Rectal smooth muscle tissue (tissue), 1 donor: ENCODE measurements around the gene FBXO44.

Source experiments
- H3K27ac ChIP-seq: one replicate; pipeline ENCODE4 v1.7.0; 2013; ENCODE audit warnings: low read depth, low read length, inconsistent platforms
- H3K27me3 ChIP-seq: one replicate; pipeline ENCODE4 v1.7.0; 2013; ENCODE audit warnings: low read length; ENCODE audit not compliant: control insufficient read depth, insufficient read depth
- H3K36me3 ChIP-seq: one replicate; pipeline ENCODE4 v1.7.0; 2013; ENCODE audit warnings: low read length; ENCODE audit not compliant: control insufficient read depth, insufficient read depth
- H3K4me1 ChIP-seq: one replicate; pipeline ENCODE4 v1.7.0; 2013; ENCODE audit warnings: low read length; ENCODE audit not compliant: control insufficient read depth, insufficient read depth
- H3K4me3 ChIP-seq: one replicate; pipeline ENCODE4 v1.7.0; 2013; ENCODE audit warnings: low read length
- H3K9ac ChIP-seq: one replicate; pipeline ENCODE4 v1.7.0; 2013; ENCODE audit warnings: low read length

The FBXO44 gene

DNA sequence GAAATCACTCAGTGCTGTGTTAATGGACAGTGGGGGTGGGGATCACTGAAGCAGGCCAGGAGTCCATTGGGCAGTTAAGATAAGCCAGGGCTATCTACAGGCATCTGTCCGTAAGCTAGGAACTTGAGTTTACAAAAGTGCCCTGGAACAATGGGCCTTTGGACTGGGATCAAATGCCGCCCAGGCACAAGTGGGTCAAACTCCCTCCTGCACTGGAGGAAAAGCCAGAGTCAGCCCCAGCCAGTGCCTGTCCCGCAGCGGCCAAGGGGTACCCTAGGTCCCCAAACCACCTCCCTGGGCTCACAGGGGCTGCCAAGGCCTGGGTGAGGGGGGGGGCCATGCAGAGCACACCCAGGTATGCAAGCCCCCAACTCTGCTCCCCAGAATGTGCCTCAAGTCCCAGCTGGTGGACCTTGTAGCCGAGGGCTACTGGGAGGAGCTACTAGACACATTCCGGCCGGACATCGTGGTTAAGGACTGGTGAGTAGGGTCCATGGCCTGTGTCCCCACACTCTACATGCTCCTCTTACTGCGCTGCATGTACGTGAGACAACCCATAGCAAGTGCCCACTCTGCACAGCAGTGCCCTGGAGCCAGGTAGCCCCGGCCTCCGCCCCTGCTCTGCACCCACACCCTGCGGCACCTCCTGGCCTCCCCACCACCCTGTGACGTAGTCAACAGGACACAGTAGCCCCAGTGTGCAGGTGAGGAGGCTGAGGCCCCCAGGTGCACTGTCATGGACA is 17.0 kb downstream of the FBXO44 start:
- Histone ChIP-seq H3K4me1 (no peaks in the 10 kb centered on the region), H3K27ac (no peak overlapping the region), H3K4me3 (no peak overlapping the region), H3K9ac (no peak overlapping the region), H3K36me3 (peaks cover 8% of the 10 kb centered on the region), H3K27me3 (no peaks in the 10 kb centered on the region)

DNA sequence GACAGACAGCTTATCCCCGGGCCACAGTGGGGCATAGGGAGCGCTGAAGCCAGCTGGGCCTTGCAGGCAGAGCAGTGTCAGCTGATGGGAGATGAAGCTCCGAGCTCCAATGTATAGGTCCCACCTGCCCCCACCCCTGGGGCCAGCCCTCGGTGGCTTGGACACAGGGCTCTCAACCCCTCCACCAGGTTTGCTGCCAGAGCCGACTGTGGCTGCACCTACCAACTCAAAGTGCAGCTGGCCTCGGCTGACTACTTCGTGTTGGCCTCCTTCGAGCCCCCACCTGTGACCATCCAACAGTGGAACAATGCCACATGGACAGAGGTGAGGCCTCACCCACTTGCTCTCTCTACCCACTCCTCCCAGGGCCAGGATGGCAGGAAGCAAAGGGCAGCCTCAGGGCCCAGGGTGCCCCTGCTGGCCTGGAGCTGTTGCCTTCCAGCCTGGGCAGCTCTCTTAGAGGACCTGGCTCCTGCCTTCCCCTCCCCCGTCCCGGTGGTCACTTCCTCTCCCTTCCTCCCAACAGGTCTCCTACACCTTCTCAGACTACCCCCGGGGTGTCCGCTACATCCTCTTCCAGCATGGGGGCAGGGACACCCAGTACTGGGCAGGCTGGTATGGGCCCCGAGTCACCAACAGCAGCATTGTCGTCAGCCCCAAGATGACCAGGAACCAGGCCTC is 18.6 kb downstream of the FBXO44 start:
- Histone ChIP-seq H3K36me3 (peaks cover 8% of the 10 kb centered on the region), H3K27ac (no peak overlapping the region), H3K27me3 (no peaks in the 10 kb centered on the region), H3K4me1 (no peaks in the 10 kb centered on the region), H3K9ac (no peak overlapping the region), H3K4me3 (no peak overlapping the region)

DNA sequence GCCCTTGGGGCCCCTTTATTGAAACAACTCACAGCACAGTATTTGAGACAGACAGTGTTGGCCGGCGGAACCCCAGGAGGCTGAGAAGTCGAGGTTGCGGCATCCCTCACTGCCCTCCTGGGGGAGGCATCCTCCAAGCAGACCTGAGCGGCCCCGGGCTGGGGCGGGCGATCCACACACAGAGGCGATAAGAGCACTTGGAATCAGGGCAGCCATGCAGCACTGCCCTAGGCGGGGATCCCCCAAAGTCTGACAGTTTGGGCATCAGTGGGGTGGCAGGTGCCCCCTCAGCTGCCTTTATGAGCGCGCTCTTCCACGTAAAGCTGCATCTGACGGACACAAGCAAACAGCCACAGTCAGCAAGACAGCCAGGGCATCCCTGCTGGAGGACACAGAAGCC is 19.8 kb downstream of the FBXO44 start:
- Histone ChIP-seq H3K4me1 (no peaks in the 10 kb centered on the region), H3K27me3 (no peaks in the 10 kb centered on the region), H3K27ac (no peak overlapping the region), H3K4me3 (no peak overlapping the region), H3K36me3 (peaks cover 8% of the 10 kb centered on the region), H3K9ac (no peak overlapping the region)

DNA sequence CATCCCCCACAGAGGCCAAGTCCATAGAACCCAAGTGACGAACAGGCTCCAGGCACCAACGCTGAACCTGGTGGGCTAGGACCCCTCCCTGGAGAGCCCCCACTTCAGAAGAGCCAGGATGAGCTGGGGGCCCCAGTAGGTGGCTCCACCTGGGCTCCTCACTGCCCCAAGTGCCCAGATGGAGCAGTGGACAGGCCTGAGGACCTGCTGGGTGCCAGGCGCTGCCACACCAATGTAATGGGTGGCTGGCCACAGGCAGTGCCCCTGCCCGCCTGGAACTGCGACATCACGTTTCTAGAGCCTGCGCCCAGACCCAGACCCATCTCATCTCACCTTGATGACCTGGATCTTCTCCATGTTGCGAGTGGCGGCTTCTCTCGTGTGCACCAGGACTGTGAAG is 20.6 kb downstream of the FBXO44 start:
- Histone ChIP-seq H3K27me3 (no peaks in the 10 kb centered on the region), H3K9ac (no peak overlapping the region), H3K36me3 (peaks cover 8% of the 10 kb centered on the region), H3K4me1 (no peaks in the 10 kb centered on the region), H3K27ac (no peak overlapping the region), H3K4me3 (no peak overlapping the region)

DNA sequence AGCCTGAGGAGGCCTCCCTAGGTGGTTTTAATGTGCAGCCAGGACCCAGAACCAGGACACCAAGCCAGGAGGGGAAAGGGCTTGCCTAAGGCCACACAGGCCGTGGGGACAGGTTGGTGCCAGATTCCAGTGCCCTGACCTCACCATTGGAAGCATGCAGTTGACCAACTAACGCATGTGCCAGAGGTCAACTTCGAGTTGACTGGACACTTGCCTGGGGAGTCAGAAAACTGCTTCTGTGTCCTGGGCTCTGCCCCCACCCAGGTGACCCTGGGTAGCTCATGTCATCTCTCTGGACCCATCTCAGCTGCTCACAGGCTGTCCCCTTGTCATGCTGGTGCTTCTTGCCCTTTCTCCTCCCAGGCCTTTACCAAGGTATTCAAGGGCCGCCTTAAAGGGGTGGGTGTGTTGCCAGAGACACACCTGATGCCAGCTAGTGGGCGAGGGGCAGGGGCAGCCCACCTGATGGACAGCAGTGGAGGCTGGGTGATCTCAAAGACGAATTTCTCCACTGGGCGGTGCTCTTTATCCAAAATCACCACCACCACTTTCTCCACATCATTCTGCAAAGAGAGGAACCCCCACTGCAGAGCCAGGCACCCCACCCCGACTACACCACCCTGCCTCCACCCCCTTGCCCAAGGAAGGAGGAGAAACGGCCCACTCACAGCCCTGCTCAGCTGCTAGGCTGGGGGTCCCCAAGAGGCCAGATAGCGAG is 21.9 kb downstream of the FBXO44 start:
- H3K36me3 ChIP-seq = peaks cover 8% of the 10 kb centered on the region
- no peak overlapping the region for H3K27ac ChIP-seq
- no peak overlapping the region for H3K9ac ChIP-seq
- no peaks in the 10 kb centered on the region for H3K4me1 ChIP-seq
- no peak overlapping the region for H3K4me3 ChIP-seq
- no peaks in the 10 kb centered on the region for H3K27me3 ChIP-seq

DNA sequence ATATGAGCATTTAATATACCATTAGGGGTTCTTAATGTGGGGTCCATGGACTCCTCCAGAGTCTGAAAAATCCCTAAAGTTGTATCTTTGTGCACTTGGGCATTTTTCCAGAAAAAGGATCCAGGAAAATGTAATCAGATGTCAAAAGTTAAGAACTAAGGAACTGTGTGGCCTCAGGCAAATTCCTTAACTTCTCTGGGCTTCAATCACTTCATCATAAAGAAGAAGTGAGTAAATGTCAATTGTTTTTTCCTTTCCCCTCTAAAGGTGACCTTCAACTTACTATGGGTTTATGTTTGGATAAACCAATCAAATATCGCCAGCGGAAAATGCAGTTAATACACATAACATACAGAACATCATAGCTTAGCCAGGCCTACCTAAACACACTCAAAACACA is 23.8 kb downstream of the FBXO44 start:
- Histone ChIP-seq H3K4me3 (no peak overlapping the region), H3K36me3 (peaks cover 8% of the 10 kb centered on the region), H3K9ac (no peak overlapping the region), H3K4me1 (no peaks in the 10 kb centered on the region), H3K27me3 (no peaks in the 10 kb centered on the region), H3K27ac (no peak overlapping the region)

DNA sequence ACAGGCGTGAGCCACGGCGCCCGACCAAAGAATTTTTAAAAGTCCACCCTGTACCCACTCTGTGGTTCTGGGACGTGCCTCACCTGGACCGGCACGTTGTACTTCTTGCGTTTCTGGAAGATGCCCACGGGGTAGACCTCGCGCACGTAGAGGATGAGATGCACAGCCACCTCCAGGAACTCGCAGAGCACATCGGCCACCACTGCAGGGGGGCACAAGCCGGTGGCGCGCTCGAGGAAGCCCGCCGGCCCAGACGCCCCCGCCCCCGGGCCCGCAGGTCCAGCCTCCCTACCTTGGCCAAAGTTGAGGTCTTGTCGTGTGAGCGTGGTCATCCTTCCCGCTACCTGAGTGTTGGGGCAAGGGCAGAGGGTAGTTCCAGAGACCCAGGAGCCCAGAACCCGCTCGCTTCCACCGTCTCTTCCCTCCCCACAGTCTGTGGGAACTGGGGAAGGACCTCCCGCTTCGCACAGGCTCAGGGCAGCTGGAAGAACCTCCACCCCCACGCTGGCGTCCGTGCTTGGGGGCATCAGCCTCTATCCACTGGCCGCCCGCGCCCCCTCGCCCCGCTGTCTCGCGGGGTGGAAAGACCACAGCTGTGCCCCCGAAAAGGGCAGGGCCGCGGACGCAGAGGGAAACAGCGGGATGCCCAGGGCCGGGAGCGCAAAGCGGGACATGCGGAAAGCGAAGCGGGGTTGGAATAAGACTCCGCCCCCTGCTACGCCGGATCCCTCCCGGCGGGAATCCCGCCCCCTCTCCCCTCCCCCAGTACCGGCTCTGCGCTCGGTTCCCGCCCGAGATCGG is 25.8 kb downstream of the FBXO44 start:
- peaks cover 5% of the 10 kb centered on the region for H3K36me3 ChIP-seq

DNA sequence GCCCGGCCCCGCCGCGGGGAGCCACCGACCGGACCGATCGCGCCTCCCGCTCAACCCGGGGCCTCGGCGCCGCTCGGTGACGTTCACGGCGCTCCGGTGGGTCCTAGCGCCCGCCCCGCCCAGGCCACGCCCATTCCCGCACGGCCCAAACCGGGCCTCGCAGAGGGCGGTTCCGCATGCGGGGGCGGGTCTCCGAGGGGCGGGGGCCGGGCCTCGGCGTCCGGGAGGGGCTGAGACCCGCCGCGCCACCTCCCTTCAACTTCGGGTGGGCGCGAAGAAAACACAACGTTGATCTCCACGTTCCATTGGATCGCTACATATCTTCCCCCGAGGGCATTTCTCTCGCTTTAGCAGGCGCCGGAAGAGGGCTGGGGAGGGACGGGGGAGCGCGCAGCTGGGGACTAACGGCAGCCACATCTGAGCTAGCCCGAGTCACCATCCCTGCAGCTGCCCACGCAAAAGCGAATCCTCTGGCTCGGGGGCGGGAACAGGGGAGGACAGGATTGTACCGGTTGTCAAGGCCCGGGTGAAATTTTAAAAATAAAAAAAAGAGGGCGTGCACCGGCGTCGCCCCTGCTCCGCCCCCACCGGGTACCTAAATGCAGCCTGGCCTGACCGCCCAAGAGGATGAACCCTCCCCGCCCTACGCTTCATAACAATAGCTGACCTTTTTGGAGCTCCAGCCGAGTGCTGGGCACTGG is 26.5 kb downstream of the FBXO44 start, which contains the start of gene MAD2L2:
TSS of gene MAD2L2 (minus strand) at position 78 of the 701 bp plus-strand sequence. CDS start 547 bp downstream, outside the sequence.
- peak within 1 kb of the TSS; percentile 77 for H3K9ac ChIP-seq
- peak within 1 kb of the TSS; percentile 81 for H3K27ac ChIP-seq
- H3K4me1 ChIP-seq = no peaks in the 10 kb centered on the region
- no peaks in the 10 kb centered on the region for H3K27me3 ChIP-seq
- peaks cover 2% of the 10 kb centered on the region for H3K36me3 ChIP-seq
- peak within 1 kb of the TSS; percentile 77 for H3K4me3 ChIP-seq

More for the DNA sequence above, 25.8 kb downstream of the FBXO44 start:
- peak overlapping the region; percentile 77 for H3K4me3 ChIP-seq
- no peaks in the 10 kb centered on the region for H3K27me3 ChIP-seq
- H3K4me1 ChIP-seq = no peaks in the 10 kb centered on the region
- peak overlapping the region; percentile 19 for H3K9ac ChIP-seq
- peak overlapping the region; percentile 81 for H3K27ac ChIP-seq

DNA sequence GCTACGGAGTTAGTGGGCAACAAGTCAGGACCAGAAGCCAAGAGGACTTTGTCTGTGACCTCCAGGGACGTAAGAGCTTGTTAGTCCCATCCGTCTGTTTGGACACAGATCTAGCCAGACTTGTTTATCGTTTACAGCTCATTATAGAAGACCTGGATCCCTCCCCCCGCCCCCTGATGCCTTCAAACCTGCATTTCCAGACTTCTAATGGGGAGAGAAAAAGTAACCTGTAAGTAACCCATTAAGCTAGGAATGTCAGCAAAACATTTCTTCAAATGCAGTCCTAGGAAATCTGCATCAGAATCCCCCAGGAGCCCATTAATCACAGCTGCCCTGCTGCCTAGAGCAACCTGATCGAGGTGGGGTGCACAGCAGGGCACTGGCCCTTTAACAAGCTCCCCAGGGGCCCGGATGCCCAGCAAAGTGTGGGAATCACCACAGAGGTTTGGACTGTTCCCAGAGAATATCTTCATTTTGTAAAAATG is 27.7 kb downstream of the FBXO44 start:
- no peak overlapping the region for H3K4me3 ChIP-seq
- no peaks in the 10 kb centered on the region for H3K27me3 ChIP-seq
- no peaks in the 10 kb centered on the region for H3K4me1 ChIP-seq
- H3K36me3 ChIP-seq = no peaks in the 10 kb centered on the region
- H3K9ac ChIP-seq = no peak overlapping the region
- H3K27ac ChIP-seq = no peak overlapping the region

DNA sequence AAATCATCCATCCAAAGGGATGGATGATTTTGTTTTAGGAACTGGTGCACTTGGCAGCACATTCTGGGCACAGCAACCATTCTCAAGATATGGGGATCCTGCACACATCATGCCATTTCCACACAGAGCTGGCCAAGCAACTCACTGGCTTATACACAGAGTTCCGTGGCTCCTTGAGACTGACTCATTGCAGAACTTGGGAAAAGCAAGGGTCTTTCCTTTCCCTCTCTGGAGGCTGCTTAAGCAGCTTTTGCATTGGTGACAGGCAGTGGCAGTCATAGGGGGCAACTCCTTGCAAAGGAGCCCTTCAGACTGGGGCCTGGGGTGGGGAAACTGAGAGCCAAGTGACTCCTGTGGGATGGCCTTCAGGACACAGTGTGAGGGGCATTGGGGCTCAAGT is 28.1 kb downstream of the FBXO44 start:
- Histone ChIP-seq H3K27me3 (no peaks in the 10 kb centered on the region), H3K4me1 (no peaks in the 10 kb centered on the region), H3K36me3 (no peaks in the 10 kb centered on the region), H3K4me3 (no peak overlapping the region), H3K27ac (no peak overlapping the region), H3K9ac (no peak overlapping the region)

DNA sequence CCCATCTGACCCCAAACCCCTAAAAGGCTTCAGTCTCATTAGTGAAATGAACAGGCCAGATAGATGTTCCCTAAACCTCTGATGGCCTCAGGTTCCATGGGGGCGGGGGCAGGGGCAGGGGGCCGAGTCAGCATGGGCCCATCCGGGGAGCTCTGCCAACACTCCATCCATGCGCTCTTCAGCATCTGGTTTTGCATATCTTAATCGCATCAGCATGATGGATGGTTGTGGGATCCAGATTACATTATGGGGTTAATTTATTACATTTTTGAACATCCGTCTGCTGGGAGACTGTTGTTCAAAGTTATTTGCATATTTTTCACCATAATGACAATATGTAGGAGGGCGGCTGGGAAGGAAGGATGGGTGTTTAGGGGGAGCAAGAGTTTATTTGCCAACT is 29.4 kb downstream of the FBXO44 start:
- Histone ChIP-seq H3K4me3 (no peak overlapping the region), H3K36me3 (no peaks in the 10 kb centered on the region), H3K27me3 (no peaks in the 10 kb centered on the region), H3K4me1 (no peaks in the 10 kb centered on the region), H3K27ac (no peak overlapping the region), H3K9ac (no peak overlapping the region)
